Mucosa of stomach (tissue), 1 donor: Measurements from ENCODE around the gene ATP11A.

Experiments used
- H3K27me3 ChIP-seq: one replicate; pipeline ENCODE4 v1.7.0; 2013; ENCODE audit warnings: mild to moderate bottlenecking, low read length; ENCODE audit not compliant: control insufficient read depth, insufficient read depth
- H3K36me3 ChIP-seq: one replicate; pipeline ENCODE4 v1.7.0; 2013; ENCODE audit warnings: low read length; ENCODE audit not compliant: control insufficient read depth, insufficient read depth
- H3K4me1 ChIP-seq: one replicate; pipeline ENCODE4 v1.7.0; 2013; ENCODE audit warnings: mild to moderate bottlenecking, low read length; ENCODE audit not compliant: control insufficient read depth, insufficient read depth
- H3K4me3 ChIP-seq: one replicate; pipeline ENCODE4 v1.7.0; 2013; ENCODE audit warnings: low read length
- H3K9ac ChIP-seq: one replicate; pipeline ENCODE4 v1.7.0; 2013; ENCODE audit warnings: mild to moderate bottlenecking, low read length, moderate library complexity
- H3K9me3 ChIP-seq: one replicate; pipeline ENCODE4 v1.7.0; 2013; ENCODE audit warnings: mild to moderate bottlenecking, low read length, moderate library complexity; ENCODE audit not compliant: control insufficient read depth
- donor health status: Pancreatic carcinoma.

The ATP11A gene

GRCh38 chr13:112774829-112775565, 85.2 kb downstream of the ATP11A start:
- peaks cover 7% of the 10 kb centered on the region for H3K27me3 ChIP-seq
- H3K4me1 ChIP-seq = peaks cover 17% of the 10 kb centered on the region
- no peaks in the 10 kb centered on the region for H3K36me3 ChIP-seq
- H3K4me3 ChIP-seq = no peak overlapping the region
- H3K9ac ChIP-seq = no peak overlapping the region
- H3K9me3 ChIP-seq = no peaks in the 10 kb centered on the region

- no peaks in the 10 kb centered on the region for H3K36me3 ChIP-seq
- H3K9ac ChIP-seq = no peak overlapping the region
- no peak overlapping the region for H3K4me3 ChIP-seq
- H3K27me3 ChIP-seq = peaks cover 5% of the 10 kb centered on the region
- H3K4me1 ChIP-seq = peaks cover 15% of the 10 kb centered on the region
- H3K9me3 ChIP-seq = no peaks in the 10 kb centered on the region
Measured at GRCh38 chr13:112775791-112776279, 86.0 kb downstream of the ATP11A start.

- H3K36me3 ChIP-seq = no peaks in the 10 kb centered on the region
- peaks cover 10% of the 10 kb centered on the region for H3K4me1 ChIP-seq
- no peaks in the 10 kb centered on the region for H3K9me3 ChIP-seq
- no peak overlapping the region for H3K4me3 ChIP-seq
- peaks cover 5% of the 10 kb centered on the region for H3K27me3 ChIP-seq
- no peak overlapping the region for H3K9ac ChIP-seq
Measured at GRCh38 chr13:112776354-112776753, 86.5 kb downstream of the ATP11A start.

GRCh38 chr13:112776971-112777370, 87.1 kb downstream of the ATP11A start:
- H3K9me3 ChIP-seq = no peaks in the 10 kb centered on the region
- peaks cover 4% of the 10 kb centered on the region for H3K4me1 ChIP-seq
- H3K9ac ChIP-seq = no peak overlapping the region
- H3K4me3 ChIP-seq = no peak overlapping the region
- H3K36me3 ChIP-seq = no peaks in the 10 kb centered on the region
- peaks cover 5% of the 10 kb centered on the region for H3K27me3 ChIP-seq

- H3K36me3 ChIP-seq = no peaks in the 10 kb centered on the region
- no peaks in the 10 kb centered on the region for H3K9me3 ChIP-seq
- H3K9ac ChIP-seq = no peak overlapping the region
- no peak overlapping the region for H3K4me3 ChIP-seq
- peaks cover 5% of the 10 kb centered on the region for H3K27me3 ChIP-seq
- H3K4me1 ChIP-seq = peaks cover 4% of the 10 kb centered on the region
Measured at GRCh38 chr13:112777637-112778406, 88.0 kb downstream of the ATP11A start.

- H3K4me3 ChIP-seq = no peak overlapping the region
Measured at GRCh38 chr13:112779856-112780604, 90.2 kb downstream of the ATP11A start.

GRCh38 chr13:112781287-112781686, 91.4 kb downstream of the ATP11A start:
- no peaks in the 10 kb centered on the region for H3K4me1 ChIP-seq
- H3K36me3 ChIP-seq = no peaks in the 10 kb centered on the region
- no peaks in the 10 kb centered on the region for H3K9me3 ChIP-seq
- no peaks in the 10 kb centered on the region for H3K27me3 ChIP-seq
- no peak overlapping the region for H3K4me3 ChIP-seq
- no peak overlapping the region for H3K9ac ChIP-seq

More at GRCh38 chr13:112779856-112780604, 90.2 kb downstream of the ATP11A start:
- Histone ChIP-seq H3K9ac (no peak overlapping the region), H3K4me1 (no peaks in the 10 kb centered on the region), H3K36me3 (no peaks in the 10 kb centered on the region), H3K9me3 (no peaks in the 10 kb centered on the region), H3K27me3 (no peaks in the 10 kb centered on the region)

- H3K9ac ChIP-seq = no peak overlapping the region
- no peaks in the 10 kb centered on the region for H3K4me1 ChIP-seq
- H3K4me3 ChIP-seq = no peak overlapping the region
Measured at GRCh38 chr13:112781881-112782361, 92.1 kb downstream of the ATP11A start.

GRCh38 chr13:112782429-112783010, 92.7 kb downstream of the ATP11A start:
- no peak overlapping the region for H3K9ac ChIP-seq
- H3K4me1 ChIP-seq = no peaks in the 10 kb centered on the region

More at GRCh38 chr13:112781881-112782361, 92.1 kb downstream of the ATP11A start:
- Histone ChIP-seq H3K9me3 (no peaks in the 10 kb centered on the region), H3K36me3 (no peaks in the 10 kb centered on the region), H3K27me3 (no peaks in the 10 kb centered on the region)

GRCh38 chr13:112783135-112783977, 93.5 kb downstream of the ATP11A start:
- Histone ChIP-seq H3K4me1 (no peaks in the 10 kb centered on the region), H3K9me3 (no peaks in the 10 kb centered on the region), H3K27me3 (no peaks in the 10 kb centered on the region), H3K9ac (no peak overlapping the region), H3K36me3 (no peaks in the 10 kb centered on the region), H3K4me3 (no peak overlapping the region)

More at GRCh38 chr13:112782429-112783010, 92.7 kb downstream of the ATP11A start:
- Histone ChIP-seq H3K36me3 (no peaks in the 10 kb centered on the region), H3K27me3 (no peaks in the 10 kb centered on the region), H3K4me3 (no peak overlapping the region), H3K9me3 (no peaks in the 10 kb centered on the region)

- H3K4me3 ChIP-seq = no peak overlapping the region
- H3K27me3 ChIP-seq = no peaks in the 10 kb centered on the region
- H3K4me1 ChIP-seq = no peaks in the 10 kb centered on the region
- H3K36me3 ChIP-seq = no peaks in the 10 kb centered on the region
- no peaks in the 10 kb centered on the region for H3K9me3 ChIP-seq
- no peak overlapping the region for H3K9ac ChIP-seq
Measured at GRCh38 chr13:112783978-112784371, 94.1 kb downstream of the ATP11A start.
